Measurements from ENCODE around the gene GPBP1.

GRCh38 chr5:57177479-57178156, 3.8 kb downstream of the GPBP1 start:
- TF ChIP-seq CTCF (IDR thresholded peaks at IDR 0.05; ENCODE audit: borderline replicate concordance, extremely low read depth, low read length, poor library complexity, severe bottlenecking) (no peak), EZH2 (IDR thresholded peaks at IDR 0.05; ENCODE audit: borderline replicate concordance, low read depth, low read length, severe bottlenecking) (no peak)

Data from DND-41 (cell line).